H9 (cell line): Measurements from ENCODE around the gene TRAP1. TPM values are rescaled to one million over a fixed set of nuclear protein-coding genes. Genes with fewer than 3 reads are reported as not detected.

Experiments
- DNase-seq: peaks from one replicate; pipeline ENCODE4 v3.0.0-alpha.2; 2017
- H2AFZ ChIP-seq: one replicate; pipeline ENCODE4 v1.6.1; 2013; ENCODE audit warnings: mild to moderate bottlenecking, low read length, control low read depth, moderate library complexity
- H2AK5ac ChIP-seq: 2 replicates; pipeline ENCODE4 v1.6.1; 2013; ENCODE audit warnings: low read length, control low read depth, mixed read lengths; ENCODE audit not compliant: insufficient read length
- H2BK120ac ChIP-seq: one replicate; pipeline ENCODE4 v1.6.1; 2013; ENCODE audit warnings: low read depth, mild to moderate bottlenecking, low read length, control low read depth, inconsistent platforms; ENCODE audit not compliant: poor library complexity, severe bottlenecking
- H2BK12ac ChIP-seq: 2 replicates; pipeline ENCODE4 v1.6.1; 2013; ENCODE audit warnings: low read length, control low read depth, mixed read lengths, low read depth; ENCODE audit not compliant: insufficient read length
- H2BK15ac ChIP-seq: 2 replicates; pipeline ENCODE4 v1.6.1; 2013; ENCODE audit warnings: low read depth, low read length, control low read depth
- H2BK20ac ChIP-seq: one replicate; pipeline ENCODE4 v1.6.1; 2013; ENCODE audit warnings: low read depth, mild to moderate bottlenecking, low read length, control low read depth, inconsistent platforms; ENCODE audit not compliant: poor library complexity, severe bottlenecking
- H2BK5ac ChIP-seq: 2 replicates; pipeline ENCODE4 v1.6.1; 2013; ENCODE audit warnings: low read length, control low read depth, mixed read lengths; ENCODE audit not compliant: insufficient read length
- H3K14ac ChIP-seq: 2 replicates; pipeline ENCODE4 v1.6.1; 2013; ENCODE audit warnings: low read length, control low read depth; ENCODE audit not compliant: insufficient read depth
- H3K18ac ChIP-seq: 2 replicates; pipeline ENCODE4 v1.6.1; 2013; ENCODE audit warnings: low read depth, mild to moderate bottlenecking, mixed read lengths, low read length, control low read depth; ENCODE audit not compliant: insufficient read length
- H3K23ac ChIP-seq: 2 replicates; pipeline ENCODE4 v1.6.1; 2013; ENCODE audit warnings: low read length, control low read depth, mixed read lengths, low read depth; ENCODE audit not compliant: insufficient read length
- H3K23me2 ChIP-seq: 2 replicates; pipeline ENCODE4 v1.6.1; 2013; ENCODE audit warnings: low read depth, mild to moderate bottlenecking, mixed read lengths, low read length, control low read depth; ENCODE audit not compliant: insufficient read length, poor library complexity, severe bottlenecking
- H3K27ac ChIP-seq: 2 replicates; pipeline ENCODE4 v1.5.1; 2013; ENCODE audit warnings: low read length, control low read depth, mixed read lengths, low read depth; ENCODE audit not compliant: insufficient read length
- H3K27me3 ChIP-seq: 2 replicates; pipeline ENCODE4 v1.6.1; 2013; ENCODE audit warnings: low read length, control low read depth, inconsistent platforms; ENCODE audit not compliant: insufficient read depth
- H3K4ac ChIP-seq: 2 replicates; pipeline ENCODE4 v1.6.1; 2013; ENCODE audit warnings: low read depth, mild to moderate bottlenecking, control low read depth, inconsistent platforms, low read length, moderate library complexity
- H3K4me1 ChIP-seq: 2 replicates; pipeline ENCODE4 v1.6.1; 2013; ENCODE audit warnings: low read length, control low read depth, inconsistent platforms; ENCODE audit not compliant: insufficient read depth
- H3K4me2 ChIP-seq: 2 replicates; pipeline ENCODE4 v1.6.1; 2013; ENCODE audit warnings: low read length, control low read depth, mixed read lengths; ENCODE audit not compliant: insufficient read length, insufficient read depth
- H3K56ac ChIP-seq: 2 replicates; pipeline ENCODE4 v1.6.1; 2013; ENCODE audit warnings: low read depth, mild to moderate bottlenecking, mixed read lengths, low read length, control low read depth; ENCODE audit not compliant: insufficient read length
- H3K79me1 ChIP-seq: 2 replicates; pipeline ENCODE4 v1.6.1; 2013; ENCODE audit warnings: low read depth, mild to moderate bottlenecking, moderate library complexity, low read length, control low read depth, inconsistent platforms; ENCODE audit not compliant: insufficient read depth, poor library complexity, severe bottlenecking
- H3K79me2 ChIP-seq: 2 replicates; pipeline ENCODE4 v1.6.1; 2013; ENCODE audit warnings: low read length, control low read depth, inconsistent platforms; ENCODE audit not compliant: insufficient read depth
- H3K9ac ChIP-seq: 2 replicates; pipeline ENCODE4 v1.6.1; 2013; ENCODE audit warnings: low read length, control low read depth, mixed read lengths; ENCODE audit not compliant: insufficient read length; ENCODE audit errors: extremely low read depth
- H3K9me3 ChIP-seq: one replicate; pipeline ENCODE4 v1.6.1; 2013; ENCODE audit warnings: low read depth, low read length, inconsistent platforms; ENCODE audit not compliant: control insufficient read depth
- H3T11ph ChIP-seq: one replicate; pipeline ENCODE4 v1.6.1; 2013; ENCODE audit warnings: mild to moderate bottlenecking, low read length, control low read depth, inconsistent platforms
- H4K20me1 ChIP-seq: one replicate; pipeline ENCODE4 v1.6.1; 2013; ENCODE audit not compliant: control insufficient read depth, insufficient read length, insufficient read depth
- H4K5ac ChIP-seq: 2 replicates; pipeline ENCODE4 v1.6.1; 2013; ENCODE audit warnings: low read depth, mild to moderate bottlenecking, mixed read lengths, low read length, control low read depth; ENCODE audit not compliant: insufficient read length
- H4K8ac ChIP-seq: replicated peaks from 2 replicates; pipeline ENCODE4 v1.6.1; 2013; ENCODE audit warnings: low read length, control low read depth, mixed read lengths, low read depth; ENCODE audit not compliant: insufficient read length
- H4K91ac ChIP-seq: 2 replicates; pipeline ENCODE4 v1.6.1; 2013; ENCODE audit warnings: low read depth, mild to moderate bottlenecking, moderate library complexity, mixed read lengths, low read length, control low read depth; ENCODE audit not compliant: insufficient read length
- H3K27ac Mint-ChIP-seq, 3 experiments: 2 replicates in 2 of 3; 3 replicates in 1 of 3; pipeline ENCODE4 v1.8.0; 2020 to 2021; ENCODE audit warnings: mixed read lengths in 3 of 3, mild to moderate bottlenecking in 1 of 3, moderate library complexity in 1 of 3
- H3K27me3 Mint-ChIP-seq: 2 replicates; pipeline ENCODE4 v1.8.0; 2021; ENCODE audit warnings: low read depth, mild to moderate bottlenecking, moderate library complexity, mixed read lengths
- H3K36me3 Mint-ChIP-seq, 3 experiments: 2 replicates in 2 of 3; 3 replicates in 1 of 3; pipeline ENCODE4 v1.8.0; 2020 to 2021; ENCODE audit warnings: low read depth in 3 of 3, mixed read lengths in 3 of 3; ENCODE audit not compliant: insufficient read depth in 1 of 3
- H3K4me1 Mint-ChIP-seq, 2 experiments: 2 replicates each; pipeline ENCODE4 v1.8.0; 2020; ENCODE audit warnings: mixed read lengths in 2 of 2
- H3K4me3 Mint-ChIP-seq, 2 experiments: 2 replicates in 1 of 2; 3 replicates in 1 of 2; pipeline ENCODE4 v1.8.0; 2020 to 2021; ENCODE audit warnings: mild to moderate bottlenecking in 2 of 2, mixed read lengths in 2 of 2, moderate library complexity in 1 of 2
- H3K9me3 Mint-ChIP-seq, 2 experiments: 2 replicates in 1 of 2; 3 replicates in 1 of 2; pipeline ENCODE4 v1.8.0; 2020; ENCODE audit warnings: mild to moderate bottlenecking in 2 of 2, mixed read lengths in 2 of 2, moderate library complexity in 1 of 2
- CTCF ChIP-seq: fragments of 200-600 bp; sonication (generic); conservative IDR thresholded peaks from 3 replicates; pipeline ENCODE4 v1.8.0; 2021; ENCODE audit warnings: antibody characterized with exemption, mild to moderate bottlenecking
- WGBS: extraction: QIAGEN DNeasy Blood & Tissue Kit; methylation state at CpG from one replicate; pipeline ENCODE4 v1.1.7; 2013; ENCODE audit warnings: missing lambda C conversion rate, low lambda C conversion rate, mixed read lengths; ENCODE audit not compliant: insufficient read length; ENCODE audit errors: extremely low coverage; 5-methylcytosine and 5-hydroxymethylcytosine counted together
- total RNA-seq: library from RNA; stranded (reverse); gene quantifications from 2 replicates; pipeline ENCODE4 v1.2.1, GENCODE V29; 2021

The TRAP1 gene
- total RNA-seq, 1 experiment from 2014 or later: 211 TPM

GRCh38 chr16:3673676-3674377, 43.5 kb downstream of the TRAP1 start:
- no peaks in the 10 kb centered on the region for H3K23me2 ChIP-seq
- no peak overlapping the region for H3K4me3 Mint-ChIP-seq
- H2BK120ac ChIP-seq: no peak overlapping the region
- no peak overlapping the region for H2BK20ac ChIP-seq
- H3K9me3 Mint-ChIP-seq: no peaks in the 10 kb centered on the region
- no peak overlapping the region for H3T11ph ChIP-seq
- no peak for DNase-seq
- H3K4me1 Mint-ChIP-seq: no peaks in the 10 kb centered on the region
- H3K9ac ChIP-seq: no peak overlapping the region
- no peak overlapping the region for H2BK12ac ChIP-seq
- no peak overlapping the region for H2BK5ac ChIP-seq
- no peak overlapping the region for H2AFZ ChIP-seq
- H3K4me1 ChIP-seq: no peaks in the 10 kb centered on the region
- H3K27ac ChIP-seq: no peak overlapping the region
- no peaks in the 10 kb centered on the region for H3K9me3 ChIP-seq
- H3K23ac ChIP-seq: no peak overlapping the region
- H3K18ac ChIP-seq: no peak overlapping the region
- no peaks in the 10 kb centered on the region for H3K79me2 ChIP-seq
- H3K56ac ChIP-seq: no peak overlapping the region
- no peaks in the 10 kb centered on the region for H3K79me1 ChIP-seq
- H4K8ac ChIP-seq: no peak overlapping the region
- H2BK15ac ChIP-seq: no peak overlapping the region
- H4K5ac ChIP-seq: no peak overlapping the region
- no peak overlapping the region for H4K91ac ChIP-seq
- H3K27ac Mint-ChIP-seq: peak overlapping the region in 1 of 3 experiments; percentile 70; a peak in 2 of 7 replicates
- no CpG with 5 or more reads among the region's 13 CpGs for WGBS
- no peak overlapping the region for H2AK5ac ChIP-seq
- TF ChIP-seq CTCF: no peak
- H3K4me2 ChIP-seq: no peak overlapping the region
- no peaks in the 10 kb centered on the region for H4K20me1 ChIP-seq
- no peaks in the 10 kb centered on the region for H3K27me3 ChIP-seq
- H3K4ac ChIP-seq: no peak overlapping the region
- no peak overlapping the region for H3K14ac ChIP-seq
- H3K36me3 Mint-ChIP-seq: peaks cover 51 to 88% (median 78%) of the 10 kb centered on the region in 3 experiments; a peak in 6 of 7 replicates
- H3K27me3 Mint-ChIP-seq: no peaks in the 10 kb centered on the region; the same call in 1 of the 2 replicates
